ENCODE results near the gene ADGRV1.
A peak's percentile ranks its signal among the peaks of the same experiment; 100 is the strongest.

GRCh38 chr5:90932052-90932699 lies 373.6 kb downstream of the ADGRV1 start:
- TF ChIP-seq SP2 (tag by site-specific recombination; IDR thresholded peaks at IDR 0.05), result no peak
- peak; percentile 72; the same call in 1 of the 2 replicates for TF ChIP-seq CTCF (tag by site-specific recombination; IDR thresholded peaks at IDR 0.05)
- peak; percentile 65; the same call in 1 of the 2 replicates for TF ChIP-seq SCRT1 (tag by site-specific recombination; IDR thresholded peaks at IDR 0.05; ENCODE audit: borderline replicate concordance)
